ENCODE data around the gene CHRNG. TPM values are rescaled to one million over a fixed set of nuclear protein-coding genes. Genes with fewer than 3 reads are reported as not detected.

Gene CHRNG
- total RNA-seq, 1 donor from 2014 or later: not detected

- DNase-seq (ENCODE audit: low read depth) (no peak), FAIRE-seq (no peak)
- no peaks in the 10 kb centered on the region for H3K36me3 ChIP-seq (ENCODE audit: control insufficient read depth, insufficient read depth, low read length)
- H3K27me3 ChIP-seq (ENCODE audit: control insufficient read depth, insufficient read depth, low read length): peaks cover 8% of the 10 kb centered on the region
- TF ChIP-seq CTCF (IDR thresholded peaks at IDR 0.05; ENCODE audit: insufficient read depth, low read length, severe bottlenecking): no peak
- H3K4me3 ChIP-seq (ENCODE audit: low read depth, low read length): no peak overlapping the region
Observed at GRCh38 chr2:232497348-232497747, 42.1 kb upstream of the CHRNG start.

GRCh38 chr2:232498452-232498851 is 41.0 kb upstream of the CHRNG start:
- TF ChIP-seq CTCF (IDR thresholded peaks at IDR 0.05; ENCODE audit: insufficient read depth, low read length, severe bottlenecking): no peak
- DNase-seq (ENCODE audit: low read depth) (no peak), FAIRE-seq (no peak)
- Histone ChIP-seq H3K4me3 (ENCODE audit: low read depth, low read length) (no peak overlapping the region), H3K27me3 (ENCODE audit: control insufficient read depth, insufficient read depth, low read length) (peaks cover 15% of the 10 kb centered on the region), H3K36me3 (ENCODE audit: control insufficient read depth, insufficient read depth, low read length) (no peaks in the 10 kb centered on the region)

GRCh38 chr2:232501331-232501771 is 38.1 kb upstream of the CHRNG start:
- peaks cover 33% of the 10 kb centered on the region for H3K27me3 ChIP-seq (ENCODE audit: control insufficient read depth, insufficient read depth, low read length)
- DNase-seq (ENCODE audit: low read depth) (no peak), FAIRE-seq (no peak)
- H3K36me3 ChIP-seq (ENCODE audit: control insufficient read depth, insufficient read depth, low read length): no peaks in the 10 kb centered on the region
- no peak overlapping the region for H3K4me3 ChIP-seq (ENCODE audit: low read depth, low read length)
- TF ChIP-seq CTCF (IDR thresholded peaks at IDR 0.05; ENCODE audit: insufficient read depth, low read length, severe bottlenecking): no peak

GRCh38 chr2:232501794-232502390 is 37.6 kb upstream of the CHRNG start:
- DNase-seq (ENCODE audit: low read depth) (no peak), FAIRE-seq (no peak)
- no peak for TF ChIP-seq CTCF (IDR thresholded peaks at IDR 0.05; ENCODE audit: insufficient read depth, low read length, severe bottlenecking)
- Histone ChIP-seq H3K36me3 (ENCODE audit: control insufficient read depth, insufficient read depth, low read length) (no peaks in the 10 kb centered on the region), H3K4me3 (ENCODE audit: low read depth, low read length) (no peak overlapping the region), H3K27me3 (ENCODE audit: control insufficient read depth, insufficient read depth, low read length) (peaks cover 37% of the 10 kb centered on the region)

GRCh38 chr2:232502511-232502910 is 37.0 kb upstream of the CHRNG start:
- no peak for FAIRE-seq

More at GRCh38 chr2:232502511-232502910, 37.0 kb upstream of the CHRNG start:
- H3K36me3 ChIP-seq (ENCODE audit: control insufficient read depth, insufficient read depth, low read length): no peaks in the 10 kb centered on the region
- DNase-seq (ENCODE audit: low read depth): no peak
- TF ChIP-seq CTCF (IDR thresholded peaks at IDR 0.05; ENCODE audit: insufficient read depth, low read length, severe bottlenecking): no peak
- no peak overlapping the region for H3K4me3 ChIP-seq (ENCODE audit: low read depth, low read length)
- H3K27me3 ChIP-seq (ENCODE audit: control insufficient read depth, insufficient read depth, low read length): peaks cover 37% of the 10 kb centered on the region

Data from bronchial epithelial cell (primary cell).